Measurements from ENCODE around the gene CDCA8. TPM values are rescaled to one million over a fixed set of nuclear protein-coding genes. Genes with fewer than 3 reads are reported as not detected.

Gene CDCA8
- total RNA-seq, 2 donors from 2014 or later: 14.9 to 44.5 TPM

- Histone ChIP-seq H3K36me3 (no peaks in the 10 kb centered on the region), H3K4me3 (no peak overlapping the region), H3K27me3 (no peaks in the 10 kb centered on the region), H3K9ac (ENCODE audit: low read depth in 2 of 2, low read length in 2 of 2) (no peak overlapping the region), H3K27ac (no peak overlapping the region), H3K4me1 (no peaks in the 10 kb centered on the region), H3K9me3 (no peaks in the 10 kb centered on the region)
- TF ChIP-seq, protein P1, sequence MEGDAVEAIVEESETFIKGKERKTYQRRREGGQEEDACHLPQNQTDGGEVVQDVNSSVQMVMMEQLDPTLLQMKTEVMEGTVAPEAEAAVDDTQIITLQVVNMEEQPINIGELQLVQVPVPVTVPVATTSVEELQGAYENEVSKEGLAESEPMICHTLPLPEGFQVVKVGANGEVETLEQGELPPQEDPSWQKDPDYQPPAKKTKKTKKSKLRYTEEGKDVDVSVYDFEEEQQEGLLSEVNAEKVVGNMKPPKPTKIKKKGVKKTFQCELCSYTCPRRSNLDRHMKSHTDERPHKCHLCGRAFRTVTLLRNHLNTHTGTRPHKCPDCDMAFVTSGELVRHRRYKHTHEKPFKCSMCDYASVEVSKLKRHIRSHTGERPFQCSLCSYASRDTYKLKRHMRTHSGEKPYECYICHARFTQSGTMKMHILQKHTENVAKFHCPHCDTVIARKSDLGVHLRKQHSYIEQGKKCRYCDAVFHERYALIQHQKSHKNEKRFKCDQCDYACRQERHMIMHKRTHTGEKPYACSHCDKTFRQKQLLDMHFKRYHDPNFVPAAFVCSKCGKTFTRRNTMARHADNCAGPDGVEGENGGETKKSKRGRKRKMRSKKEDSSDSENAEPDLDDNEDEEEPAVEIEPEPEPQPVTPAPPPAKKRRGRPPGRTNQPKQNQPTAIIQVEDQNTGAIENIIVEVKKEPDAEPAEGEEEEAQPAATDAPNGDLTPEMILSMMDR (IDR thresholded peaks at IDR 0.05): no peak
- DNase-seq: no peak
- intact Hi-C loops (cut with DNase I): no loop called here
Measured at GRCh38 chr1:37714226-37714625, 21.9 kb downstream of the CDCA8 start.

DNA sequence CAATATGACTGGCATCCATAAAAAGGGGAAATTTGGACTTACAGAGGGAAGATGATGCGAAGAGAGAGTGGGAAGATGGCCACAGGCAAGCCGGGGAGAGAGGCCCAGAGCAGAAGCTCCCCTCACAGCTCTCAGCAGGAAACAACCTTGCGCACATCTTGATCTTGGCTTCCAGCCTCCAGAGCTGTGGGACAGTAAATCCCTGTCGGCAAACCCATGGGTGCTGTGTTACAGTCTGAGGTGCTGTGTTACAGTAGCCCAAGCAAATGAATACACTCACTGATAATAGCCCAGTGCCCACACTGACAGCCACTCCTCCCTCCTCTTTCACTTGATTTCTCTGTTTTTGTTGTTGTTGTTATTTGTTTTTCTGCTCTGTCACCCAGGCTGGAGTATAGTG, 22.4 kb downstream of the CDCA8 start:
- no peaks in the 10 kb centered on the region for H3K36me3 ChIP-seq
- H3K9me3 ChIP-seq: no peaks in the 10 kb centered on the region
- H3K9ac ChIP-seq (ENCODE audit: low read depth in 2 of 2, low read length in 2 of 2): no peak overlapping the region
- no peaks in the 10 kb centered on the region for H3K4me1 ChIP-seq
- no peaks in the 10 kb centered on the region for H3K27me3 ChIP-seq
- intact Hi-C loops (cut with DNase I): no loop called here
- no peak for DNase-seq
- TF ChIP-seq, protein P1 (IDR thresholded peaks at IDR 0.05): no peak
- no peak overlapping the region for H3K4me3 ChIP-seq
- no peak overlapping the region for H3K27ac ChIP-seq

GRCh38 chr1:37716321-37716720, 24.0 kb downstream of the CDCA8 start:
- TF ChIP-seq, protein P1 (IDR thresholded peaks at IDR 0.05): no peak
- intact Hi-C loops (cut with DNase I): no loop called here
- Histone ChIP-seq H3K9me3 (no peaks in the 10 kb centered on the region), H3K4me1 (no peaks in the 10 kb centered on the region), H3K9ac (ENCODE audit: low read depth in 2 of 2, low read length in 2 of 2) (no peak overlapping the region), H3K27me3 (no peaks in the 10 kb centered on the region), H3K4me3 (no peak overlapping the region), H3K27ac (no peak overlapping the region), H3K36me3 (no peaks in the 10 kb centered on the region)
- DNase-seq: no peak

DNA sequence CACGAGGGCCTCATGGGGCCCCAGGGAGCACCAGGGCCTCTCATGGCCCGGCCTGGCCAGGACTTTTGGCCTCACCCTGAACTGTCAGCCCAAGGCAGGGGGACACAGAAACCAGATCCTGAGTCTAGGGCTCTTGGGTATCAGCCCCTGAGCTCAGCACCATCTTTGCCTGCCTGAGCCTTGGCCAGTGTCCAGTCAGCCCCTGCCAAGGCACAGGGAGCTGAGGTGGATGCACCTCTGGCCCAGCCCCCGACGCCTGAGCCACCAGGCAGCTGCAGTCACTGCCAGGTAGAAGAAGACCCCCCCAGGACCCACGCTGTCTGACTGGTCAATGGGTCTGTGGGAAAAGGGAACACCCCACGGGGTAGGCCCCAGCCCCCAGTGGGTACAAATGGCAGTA, 25.3 kb downstream of the CDCA8 start:
- no peak overlapping the region for H3K9ac ChIP-seq (ENCODE audit: low read depth in 2 of 2, low read length in 2 of 2)
- no peaks in the 10 kb centered on the region for H3K4me1 ChIP-seq
- H3K36me3 ChIP-seq: no peaks in the 10 kb centered on the region
- H3K9me3 ChIP-seq: no peaks in the 10 kb centered on the region
- TF ChIP-seq, protein P1 (IDR thresholded peaks at IDR 0.05): no peak
- intact Hi-C loops (cut with DNase I): no loop called here
- H3K4me3 ChIP-seq: no peak overlapping the region
- H3K27ac ChIP-seq: no peak overlapping the region
- no peaks in the 10 kb centered on the region for H3K27me3 ChIP-seq
- DNase-seq: no peak

DNA sequence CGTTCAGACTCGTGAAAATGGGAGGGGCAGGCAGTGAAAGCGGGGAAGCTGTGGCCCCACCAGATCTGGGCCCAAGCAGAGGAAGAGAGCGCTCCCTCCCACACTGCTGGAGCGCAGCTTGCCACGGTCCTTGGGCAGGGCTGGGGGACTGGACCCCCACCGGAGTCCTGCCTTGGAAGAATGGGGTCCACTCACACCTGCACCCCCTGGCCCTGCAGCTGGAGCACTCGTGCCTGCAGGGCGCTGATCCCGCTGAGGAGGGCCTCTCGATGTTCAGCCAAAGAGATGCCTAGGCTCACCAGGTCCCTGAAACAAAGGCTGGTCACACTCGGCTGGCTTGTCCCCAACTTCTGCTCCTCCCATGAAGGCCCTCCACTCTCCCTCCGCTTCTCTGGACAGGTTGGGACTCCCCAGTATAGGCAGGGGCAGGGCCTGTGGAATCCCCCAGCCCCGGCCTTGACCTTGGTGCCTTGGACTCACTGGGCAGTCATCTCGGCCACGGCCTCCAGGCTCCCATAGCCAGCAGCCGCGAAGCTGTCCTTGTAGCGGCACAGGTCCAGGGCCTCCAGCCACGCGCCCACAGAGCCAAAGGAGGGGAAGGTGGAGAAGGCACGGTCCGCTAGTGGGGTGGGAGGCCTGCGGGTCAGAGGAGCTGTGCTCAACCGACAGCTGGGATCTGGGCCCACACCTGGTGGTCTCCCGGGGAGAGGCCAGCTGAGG, 26.0 kb downstream of the CDCA8 start:
- DNase-seq: no peak
- Histone ChIP-seq H3K27me3 (no peaks in the 10 kb centered on the region), H3K36me3 (no peaks in the 10 kb centered on the region), H3K27ac (no peak overlapping the region), H3K9me3 (no peaks in the 10 kb centered on the region), H3K4me1 (no peaks in the 10 kb centered on the region), H3K4me3 (no peak overlapping the region), H3K9ac (ENCODE audit: low read depth in 2 of 2, low read length in 2 of 2) (no peak overlapping the region)
- intact Hi-C loops (cut with DNase I): no loop called here
- TF ChIP-seq, protein P1 (IDR thresholded peaks at IDR 0.05): no peak
